OCI-LY7 (cell line): ENCODE results near the gene GNG12. TPM values are rescaled to one million over a fixed set of nuclear protein-coding genes. Genes with fewer than 3 reads are reported as not detected.

Experiments
- BruUV-seq: library from RNA; stranded (reverse); fragments of 400-500 nt; replicated peaks from 2 replicates; lab custom pipeline; 2021; lab: Mats Ljungman, UMichigan
- CTCF ChIA-PET: fragments of 300-600 bp; sonication (Branson Sonifier 250); formaldehyde crosslinking; loops from one replicate; lab custom pipeline; 2022; ENCODE audit warnings: antibody characterized with exemption; ENCODE audit not compliant: unreplicated experiment; lab: Charles Lee
- POLR2A ChIA-PET: fragments of 300-600 bp; sonication (Branson Sonifier 250); formaldehyde crosslinking; loops from one replicate; lab custom pipeline; 2022; ENCODE audit warnings: antibody characterized with exemption; lab: Charles Lee
- DNase-seq: peaks from one replicate; pipeline ENCODE4 v3.0.0-alpha.2; 2015; ENCODE audit warnings: low spot score
- H2AFZ ChIP-seq: fragments of 200-600 bp; sonication (generic), shearing (Covaris generic); 2 replicates; pipeline ENCODE4 v1.6.1; 2014; ENCODE audit warnings: mild to moderate bottlenecking, antibody characterized with exemption, low read length, moderate library complexity
- H3K27ac ChIP-seq: fragments of 200-600 bp; sonication (generic); 2 replicates; pipeline ENCODE4 v1.5.1; 2014; ENCODE audit warnings: mixed run types, low read depth, mild to moderate bottlenecking, moderate library complexity, low read length, inconsistent platforms; ENCODE audit not compliant: poor library complexity, severe bottlenecking
- H3K36me3 ChIP-seq: fragments of 200-600 bp; sonication (generic); 2 replicates; pipeline ENCODE4 v1.6.1; 2014; ENCODE audit warnings: mild to moderate bottlenecking, antibody characterized with exemption, low read length, moderate library complexity, mixed read lengths; ENCODE audit not compliant: insufficient read depth
- H3K4me1 ChIP-seq: fragments of 200-600 bp; sonication (generic); 2 replicates; pipeline ENCODE4 v1.5.1; 2014; ENCODE audit warnings: mild to moderate bottlenecking, low read length; ENCODE audit not compliant: insufficient read depth, poor library complexity, severe bottlenecking
- H3K4me2 ChIP-seq: fragments of 200-600 bp; sonication (generic); 2 replicates; pipeline ENCODE4 v1.6.1; 2014; ENCODE audit warnings: mild to moderate bottlenecking, low read length
- H3K4me3 ChIP-seq: fragments of 200-600 bp; sonication (generic); 2 replicates; pipeline ENCODE4 v1.5.1; 2014; ENCODE audit warnings: mild to moderate bottlenecking, low read depth, low read length; ENCODE audit not compliant: poor library complexity, severe bottlenecking
- H3K79me2 ChIP-seq: fragments of 200-600 bp; sonication (generic); 2 replicates; pipeline ENCODE4 v1.6.1; 2016; ENCODE audit warnings: low read depth, mild to moderate bottlenecking, low read length, moderate library complexity, mixed read lengths; ENCODE audit not compliant: insufficient read depth
- H3K9me2 ChIP-seq: fragments of 200-600 bp; sonication (generic); 2 replicates; pipeline ENCODE4 v1.6.1; 2016; ENCODE audit warnings: mild to moderate bottlenecking, low read length, mixed read lengths; ENCODE audit not compliant: insufficient read depth
- H3K9me3 ChIP-seq: fragments of 200-600 bp; sonication (generic); 2 replicates; pipeline ENCODE4 v1.6.1; 2014; ENCODE audit warnings: mild to moderate bottlenecking, mixed run types, low read length, mixed read lengths
- H4K20me1 ChIP-seq: fragments of 200-600 bp; sonication (generic); 2 replicates; pipeline ENCODE4 v1.6.1; 2014; ENCODE audit warnings: mild to moderate bottlenecking, antibody characterized with exemption, low read length, moderate library complexity, mixed read lengths; ENCODE audit not compliant: insufficient read depth
- EZH2phosphoT487 ChIP-seq: fragments of 200-600 bp; sonication (generic); IDR thresholded peaks from 2 replicates; pipeline ENCODE4 v1.6.1; 2018; ENCODE audit warnings: low read depth, borderline replicate concordance, mild to moderate bottlenecking, mixed run types, antibody characterized with exemption, low read length, moderate library complexity, mixed read lengths
- intact Hi-C: fragments of 100-400 bp; cut with micrococcal nuclease; formaldehyde crosslinking; loops from one replicate; pipeline ENCODE4 v1.10.0; 2022; ENCODE audit not compliant: unreplicated experiment
- total RNA-seq, 2 experiments: library from RNA; depleted of rRNA in 1 of 2; stranded (reverse); fragments of >200 nt in 1 of 2; shearing (Covaris generic) in 1 of 2; gene quantifications; 2 replicates each; pipeline ENCODE4 v1.2.3, GENCODE V29; 2014 to 2022
- TF ChIP-seq, protein P1 (sequence below): fragments of 200-600 bp; sonication (generic); conservative IDR thresholded peaks from 2 replicates; pipeline ENCODE4 v1.5.1; 2014; ENCODE audit warnings: mild to moderate bottlenecking, antibody characterized with exemption, low read length, moderate library complexity, mixed read lengths

Gene GNG12
- total RNA-seq, 2 experiments from 2014 or later: 0.10 TPM; not detected in 1

DNA sequence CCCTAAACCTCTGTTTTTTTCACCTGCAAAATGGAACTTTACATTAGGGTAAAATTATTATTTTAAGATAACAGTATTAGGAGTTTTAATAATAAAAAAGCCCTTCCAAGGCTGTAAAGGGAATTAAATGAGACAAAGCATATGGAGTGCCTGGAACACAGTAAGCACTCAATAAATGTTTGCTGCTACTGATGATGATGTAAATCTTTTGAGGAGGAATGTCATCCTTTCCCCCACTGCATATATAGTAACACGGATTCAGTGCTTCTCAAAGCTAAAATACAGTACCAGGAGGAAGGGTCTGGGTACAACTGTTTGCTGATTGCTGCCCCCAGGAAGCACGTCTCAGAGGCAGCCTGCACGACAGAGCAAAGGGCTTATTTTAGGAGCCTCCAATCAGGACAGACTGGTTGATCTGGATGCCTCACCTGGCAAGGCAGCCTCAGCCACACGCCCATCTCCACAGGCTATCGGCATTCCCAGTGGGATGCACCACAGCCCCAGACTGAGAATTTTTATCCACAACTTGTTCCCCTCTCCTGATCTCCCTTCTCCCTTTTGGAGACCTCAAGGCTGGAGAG, 83.9 kb downstream of the GNG12 start:
- H3K9me2 ChIP-seq: no peaks in the 10 kb centered on the region
- ChIA-PET CTCF (no interaction called here), POLR2A (no interaction called here)
- DNase-seq: no peak
- no peak for TF ChIP-seq EZH2phosphoT487
- TF ChIP-seq, protein P1, sequence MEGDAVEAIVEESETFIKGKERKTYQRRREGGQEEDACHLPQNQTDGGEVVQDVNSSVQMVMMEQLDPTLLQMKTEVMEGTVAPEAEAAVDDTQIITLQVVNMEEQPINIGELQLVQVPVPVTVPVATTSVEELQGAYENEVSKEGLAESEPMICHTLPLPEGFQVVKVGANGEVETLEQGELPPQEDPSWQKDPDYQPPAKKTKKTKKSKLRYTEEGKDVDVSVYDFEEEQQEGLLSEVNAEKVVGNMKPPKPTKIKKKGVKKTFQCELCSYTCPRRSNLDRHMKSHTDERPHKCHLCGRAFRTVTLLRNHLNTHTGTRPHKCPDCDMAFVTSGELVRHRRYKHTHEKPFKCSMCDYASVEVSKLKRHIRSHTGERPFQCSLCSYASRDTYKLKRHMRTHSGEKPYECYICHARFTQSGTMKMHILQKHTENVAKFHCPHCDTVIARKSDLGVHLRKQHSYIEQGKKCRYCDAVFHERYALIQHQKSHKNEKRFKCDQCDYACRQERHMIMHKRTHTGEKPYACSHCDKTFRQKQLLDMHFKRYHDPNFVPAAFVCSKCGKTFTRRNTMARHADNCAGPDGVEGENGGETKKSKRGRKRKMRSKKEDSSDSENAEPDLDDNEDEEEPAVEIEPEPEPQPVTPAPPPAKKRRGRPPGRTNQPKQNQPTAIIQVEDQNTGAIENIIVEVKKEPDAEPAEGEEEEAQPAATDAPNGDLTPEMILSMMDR: no peak
- peaks cover 48% of the 10 kb centered on the region for H3K4me1 ChIP-seq
- no peak overlapping the region for H3K4me3 ChIP-seq
- H2AFZ ChIP-seq: peak overlapping the region; percentile 67
- BruUV-seq: no TSS peak
- H3K9me3 ChIP-seq: no peaks in the 10 kb centered on the region
- no peaks in the 10 kb centered on the region for H4K20me1 ChIP-seq
- H3K27ac ChIP-seq: no peak overlapping the region
- H3K36me3 ChIP-seq: no peaks in the 10 kb centered on the region
- peak overlapping the region; percentile 22; the same call in 1 of the 2 replicates for H3K4me2 ChIP-seq
- intact Hi-C loops: no loop called here
- no peaks in the 10 kb centered on the region for H3K79me2 ChIP-seq

DNA sequence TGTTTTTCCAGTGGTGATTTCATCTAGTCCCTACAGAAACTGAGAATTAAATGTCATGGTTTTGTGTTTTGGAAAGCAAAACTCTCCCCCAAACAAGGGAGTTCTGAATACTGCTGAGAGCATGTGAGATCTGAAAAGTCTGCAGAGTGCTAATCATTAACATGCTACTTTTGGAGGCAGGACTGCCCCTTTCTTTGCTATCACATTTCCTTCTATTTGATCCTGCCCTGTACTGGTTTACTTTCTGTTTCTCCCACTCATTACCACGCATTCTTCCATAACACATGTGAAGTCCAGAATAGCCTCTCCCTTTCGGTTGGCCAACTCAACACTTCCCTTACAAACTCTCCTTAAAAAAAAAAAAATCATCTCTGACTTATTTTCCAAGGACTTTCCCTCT, 84.6 kb downstream of the GNG12 start:
- ChIA-PET CTCF (no interaction called here), POLR2A (interaction anchor here (2.8 kb wide), 1 partner anchor 11 kb away, joined by 14 read pairs; no protein-coding TSS in a partner anchor)
- Histone ChIP-seq H3K4me3 (no peak overlapping the region), H3K36me3 (no peaks in the 10 kb centered on the region), H3K27ac (no peak overlapping the region), H3K9me2 (no peaks in the 10 kb centered on the region), H4K20me1 (no peaks in the 10 kb centered on the region), H2AFZ (peak overlapping the region; percentile 48; the same call in 1 of the 2 replicates), H3K9me3 (no peaks in the 10 kb centered on the region), H3K4me2 (peak overlapping the region; percentile 40), H3K4me1 (peaks cover 54% of the 10 kb centered on the region), H3K79me2 (no peaks in the 10 kb centered on the region)
- TF ChIP-seq EZH2phosphoT487: no peak
- TF ChIP-seq, protein P1: no peak
- BruUV-seq: no TSS peak
- intact Hi-C loops: no loop called here
- DNase-seq: no peak
